ENCODE measurements around the gene HPDL. TPM values are rescaled to one million over a fixed set of nuclear protein-coding genes. Genes with fewer than 3 reads are reported as not detected.

The HPDL gene
- total and polyA plus RNA-seq, 2 experiments from 2014 or later, result 3.9 to 5.1 TPM

GRCh38 chr1:45303520-45304310 lies 23.0 kb upstream of the HPDL start:
- WGBS (ENCODE audit: low lambda C conversion rate, missing lambda C conversion rate), result 2% methylated on average over 42 of the region's 68 CpGs
- no peaks in the 10 kb centered on the region for H3K9me2 ChIP-seq (replicated peaks; ENCODE audit: insufficient read depth)

DNA sequence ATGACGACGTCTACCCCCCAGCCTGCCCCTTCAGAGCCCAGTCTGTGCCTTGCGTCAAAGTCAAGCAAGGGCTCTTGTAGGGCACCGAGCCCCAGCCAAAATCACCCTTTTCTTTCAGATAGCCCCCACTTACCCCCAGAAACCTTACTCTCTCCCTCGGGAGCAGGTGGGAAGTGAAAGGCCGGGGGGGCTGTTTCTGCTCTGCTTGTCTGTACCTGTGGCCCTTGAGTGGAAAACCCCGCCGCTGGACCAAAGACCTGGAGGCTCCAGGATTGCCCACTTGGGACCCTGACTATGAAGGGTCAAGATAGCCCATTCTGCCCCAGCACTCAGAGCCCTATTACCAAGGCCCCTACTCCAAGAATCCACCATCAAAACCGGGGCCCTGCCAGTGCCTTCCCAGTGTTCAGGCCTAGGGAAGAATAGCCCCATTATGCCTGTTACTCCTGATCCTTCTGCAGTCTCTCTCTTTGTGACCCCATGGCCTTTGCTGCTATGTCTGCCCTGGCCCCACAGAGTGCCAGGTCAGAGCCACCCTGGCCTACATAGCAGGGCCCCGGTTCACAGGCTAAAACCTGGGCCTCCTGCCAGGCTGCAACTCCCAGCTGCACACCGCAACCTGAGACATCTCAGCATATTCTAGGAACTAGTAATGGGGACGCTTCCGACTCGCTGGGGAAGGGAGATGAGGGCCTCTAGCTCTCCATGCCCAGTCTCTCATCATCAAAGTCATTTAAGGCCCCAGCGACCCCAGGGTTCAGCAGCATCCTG lies 22.2 kb upstream of the HPDL start:
- H3K4me3 ChIP-seq, result peak overlapping the region; percentile 40
- no peak for TF ChIP-seq CTCF (IDR thresholded peaks at IDR 0.05; ENCODE audit: poor library complexity)
- no peak for TF ChIP-seq EZH2phosphoT487 (IDR thresholded peaks at IDR 0.05; ENCODE audit: low read depth, severe bottlenecking, unreplicated experiment)
- no peak for TF ChIP-seq EZH2 (IDR thresholded peaks at IDR 0.05; ENCODE audit: borderline replicate concordance)
- H4K20me1 ChIP-seq (ENCODE audit: insufficient read depth, poor library complexity, severe bottlenecking), result no peaks in the 10 kb centered on the region
- no peaks in the 10 kb centered on the region for H3K9me2 ChIP-seq (replicated peaks; ENCODE audit: insufficient read depth)
- no peaks in the 10 kb centered on the region for H3K79me2 ChIP-seq
- H3K9me3 ChIP-seq (ENCODE audit: low read depth), result no peaks in the 10 kb centered on the region
- 63% methylated on average over 15 of the region's 15 CpGs for WGBS (ENCODE audit: low lambda C conversion rate, missing lambda C conversion rate)
- peaks cover 13% of the 10 kb centered on the region for H3K4me1 ChIP-seq (ENCODE audit: insufficient read depth)
- peak; percentile 15 for DNase-seq (ENCODE audit: low spot score)
- peak overlapping the region; percentile 96 for H2AFZ ChIP-seq
- no peaks in the 10 kb centered on the region for H3K36me3 ChIP-seq (replicated peaks; ENCODE audit: insufficient read depth, low read depth)
- H3K4me2 ChIP-seq, result peak overlapping the region; percentile 95
- H3K27ac ChIP-seq, result peak overlapping the region; percentile 90
- no peaks in the 10 kb centered on the region for H3K27me3 ChIP-seq

More at GRCh38 chr1:45303520-45304310, 23.0 kb upstream of the HPDL start:
- H3K9me3 ChIP-seq (ENCODE audit: low read depth), result no peaks in the 10 kb centered on the region
- peak overlapping the region; percentile 93 for H3K27ac ChIP-seq
- TF ChIP-seq CTCF (IDR thresholded peaks at IDR 0.05; ENCODE audit: poor library complexity) (peak; percentile 69), EZH2phosphoT487 (IDR thresholded peaks at IDR 0.05; ENCODE audit: low read depth, severe bottlenecking, unreplicated experiment) (no peak)
- H3K36me3 ChIP-seq (replicated peaks; ENCODE audit: insufficient read depth, low read depth), result no peaks in the 10 kb centered on the region
- peak overlapping the region; percentile 57 for H3K4me3 ChIP-seq
- H3K4me1 ChIP-seq (ENCODE audit: insufficient read depth), result peaks cover 13% of the 10 kb centered on the region
- H2AFZ ChIP-seq, result peak overlapping the region; percentile 97
- peak overlapping the region; percentile 95 for H3K4me2 ChIP-seq
- DNase-seq (ENCODE audit: low spot score), result peak; percentile 99
- H4K20me1 ChIP-seq (ENCODE audit: insufficient read depth, poor library complexity, severe bottlenecking), result no peaks in the 10 kb centered on the region
- H3K79me2 ChIP-seq, result no peaks in the 10 kb centered on the region
- H3K27me3 ChIP-seq, result no peaks in the 10 kb centered on the region

- Histone ChIP-seq H4K20me1 (ENCODE audit: insufficient read depth, poor library complexity, severe bottlenecking) (no peaks in the 10 kb centered on the region), H3K9me2 (replicated peaks; ENCODE audit: insufficient read depth) (no peaks in the 10 kb centered on the region), H3K4me1 (ENCODE audit: insufficient read depth) (peaks cover 13% of the 10 kb centered on the region), H3K9me3 (ENCODE audit: low read depth) (no peaks in the 10 kb centered on the region), H3K36me3 (replicated peaks; ENCODE audit: insufficient read depth, low read depth) (no peaks in the 10 kb centered on the region), H3K27me3 (no peaks in the 10 kb centered on the region), H3K4me2 (no peak overlapping the region), H3K4me3 (no peak overlapping the region), H3K27ac (no peak overlapping the region), H3K79me2 (no peaks in the 10 kb centered on the region), H2AFZ (no peak overlapping the region)
- 91% methylated on average over 10 of the region's 10 CpGs for WGBS (ENCODE audit: low lambda C conversion rate, missing lambda C conversion rate)
- no peak for TF ChIP-seq EZH2 (IDR thresholded peaks at IDR 0.05; ENCODE audit: borderline replicate concordance)
- TF ChIP-seq EZH2phosphoT487 (IDR thresholded peaks at IDR 0.05; ENCODE audit: low read depth, severe bottlenecking, unreplicated experiment), result no peak
- TF ChIP-seq CTCF (IDR thresholded peaks at IDR 0.05; ENCODE audit: poor library complexity), result no peak
- DNase-seq (ENCODE audit: low spot score), result no peak
Observed at GRCh38 chr1:45305231-45305630, 21.5 kb upstream of the HPDL start.

All from hepatocyte (in vitro differentiated cells).